ENCODE measurements around the gene TM6SF1.
"Not testable (repeated sequence)": the region's sequence is repeated elsewhere in the genome, so short reads cannot be mapped to it uniquely, and the experiment has no call there.

GRCh38 chr15:83091965-83092308 is 15.5 kb upstream of the TM6SF1 start:
- TF ChIP-seq CTCF (IDR thresholded peaks at IDR 0.05; ENCODE audit: low read length); EZH2 (IDR thresholded peaks at IDR 0.05; ENCODE audit: borderline replicate concordance, low read length): not testable (repeated sequence)
